PC-3 (cell line): ENCODE measurements around the gene CAMTA1.

Source experiments
- CTCF ChIP-seq: fragments of 300-600 bp; sonication (generic); conservative IDR thresholded peaks from 2 replicates; pipeline ENCODE4 v1.5.1; 2017; ENCODE audit warnings: antibody characterized with exemption, low read depth, mild to moderate bottlenecking, low read length
- EZH2 ChIP-seq: fragments of 300-600 bp; sonication (generic); IDR thresholded peaks from one replicate; pipeline ENCODE4 v1.6.1; 2017; ENCODE audit warnings: antibody characterized with exemption, mild to moderate bottlenecking, low read length; ENCODE audit not compliant: unreplicated experiment

GRCh38 chr1:7401814-7402547, 616.7 kb downstream of the CAMTA1 start:
- TF ChIP-seq CTCF, result no peak
- no peak for TF ChIP-seq EZH2
